HFFc6 (cell line): ENCODE measurements around the gene STK35. TPM values are rescaled to one million over a fixed set of nuclear protein-coding genes. Genes with fewer than 3 reads are reported as not detected.
A peak's percentile ranks its signal among the peaks of the same experiment; 100 is the strongest.

Source experiments
- DNase-seq: peaks from one replicate; pipeline ENCODE4 v3.0.0-alpha.2; 2018
- H3K27ac Mint-ChIP-seq: 2 replicates; pipeline ENCODE4 v1.8.0; 2020; ENCODE audit warnings: mild to moderate bottlenecking, mixed read lengths
- H3K27me3 Mint-ChIP-seq: 2 replicates; pipeline ENCODE4 v1.8.0; 2021; ENCODE audit warnings: mild to moderate bottlenecking, moderate library complexity, mixed read lengths; ENCODE audit not compliant: insufficient read depth
- H3K36me3 Mint-ChIP-seq: 2 replicates; pipeline ENCODE4 v1.8.0; 2021; ENCODE audit warnings: low read depth, mixed read lengths
- H3K4me1 Mint-ChIP-seq: 2 replicates; pipeline ENCODE4 v1.8.0; 2020; ENCODE audit warnings: low read depth, mixed read lengths
- H3K4me3 Mint-ChIP-seq: 2 replicates; pipeline ENCODE4 v1.8.0; 2020; ENCODE audit warnings: mild to moderate bottlenecking, moderate library complexity, mixed read lengths
- H3K9me3 Mint-ChIP-seq: 2 replicates; pipeline ENCODE4 v1.8.0; 2020; ENCODE audit warnings: mild to moderate bottlenecking, mixed read lengths
- CTCF ChIP-seq: fragments of 200-600 bp; sonication (generic); IDR thresholded peaks from 2 replicates; pipeline ENCODE4 v1.5.0; 2021; ENCODE audit warnings: antibody characterized with exemption, mild to moderate bottlenecking
- total RNA-seq, 6 experiments: library from RNA; stranded (reverse); fragmentation: NEBNext Ultra II Directional; extraction: Animal tissue kit (Norgen Biotek cat#: 25700); gene quantifications; 2 replicates in 1 of 6; 3 replicates in 5 of 6; pipeline ENCODE4 v1.2.3, GENCODE V29; 2021

The STK35 gene
- total RNA-seq, 6 experiments from 2014 or later, result 14.0 to 16.7 (median 15.1) TPM

GRCh38 chr20:2108498-2108897, 6.9 kb downstream of the STK35 start:
- H3K27ac Mint-ChIP-seq, result peak overlapping the region; percentile 65; the same call in 1 of the 2 replicates
- no peak for DNase-seq
- TF ChIP-seq CTCF, result no peak
- H3K4me3 Mint-ChIP-seq, result no peak overlapping the region
- H3K4me1 Mint-ChIP-seq, result peaks cover 62% of the 10 kb centered on the region
- no peaks in the 10 kb centered on the region; the same call in 1 of the 2 replicates for H3K27me3 Mint-ChIP-seq
- H3K9me3 Mint-ChIP-seq, result no peaks in the 10 kb centered on the region
- peaks cover 18% of the 10 kb centered on the region for H3K36me3 Mint-ChIP-seq

DNA sequence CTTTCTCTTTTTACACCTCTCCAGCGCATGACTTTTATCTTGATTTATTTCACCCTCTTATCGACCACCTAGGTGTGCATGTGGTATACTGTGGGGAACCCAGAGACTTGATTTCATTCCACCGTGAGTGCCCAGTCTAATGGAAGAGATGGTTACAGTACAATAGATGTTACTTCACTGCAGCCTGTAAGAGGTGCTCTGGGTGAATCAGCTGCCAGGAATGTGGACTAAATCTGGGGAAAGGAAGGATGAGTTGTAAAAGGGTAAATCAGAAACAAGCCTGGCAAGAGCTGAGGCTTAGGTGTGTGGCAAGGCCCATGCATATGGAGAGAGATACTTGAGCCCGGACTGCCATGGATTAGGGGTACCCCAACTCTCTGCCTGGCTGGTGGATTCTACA, 7.4 kb downstream of the STK35 start:
- Mint-ChIP-seq H3K4me3 (peak overlapping the region; percentile 14), H3K27ac (peak overlapping the region; percentile 65), H3K4me1 (peaks cover 59% of the 10 kb centered on the region), H3K27me3 (no peaks in the 10 kb centered on the region; the same call in 1 of the 2 replicates), H3K36me3 (peaks cover 18% of the 10 kb centered on the region), H3K9me3 (no peaks in the 10 kb centered on the region)
- no peak for TF ChIP-seq CTCF
- DNase-seq, result peak; percentile 66

- Mint-ChIP-seq H3K9me3 (no peaks in the 10 kb centered on the region), H3K27ac (peak overlapping the region; percentile 65), H3K36me3 (peaks cover 18% of the 10 kb centered on the region), H3K27me3 (no peaks in the 10 kb centered on the region; the same call in 1 of the 2 replicates), H3K4me3 (peak overlapping the region; percentile 14; the same call in 1 of the 2 replicates), H3K4me1 (peaks cover 59% of the 10 kb centered on the region)
- DNase-seq, result no peak
- TF ChIP-seq CTCF, result no peak
Measured at GRCh38 chr20:2109425-2110210, 8.0 kb downstream of the STK35 start.

- no peak for DNase-seq
- Mint-ChIP-seq H3K27me3 (no peaks in the 10 kb centered on the region), H3K4me3 (no peak overlapping the region), H3K9me3 (no peaks in the 10 kb centered on the region), H3K27ac (no peak overlapping the region), H3K4me1 (peaks cover 52% of the 10 kb centered on the region), H3K36me3 (peaks cover 18% of the 10 kb centered on the region)
- no peak for TF ChIP-seq CTCF
Measured at GRCh38 chr20:2112910-2113309, 11.3 kb downstream of the STK35 start.

DNA sequence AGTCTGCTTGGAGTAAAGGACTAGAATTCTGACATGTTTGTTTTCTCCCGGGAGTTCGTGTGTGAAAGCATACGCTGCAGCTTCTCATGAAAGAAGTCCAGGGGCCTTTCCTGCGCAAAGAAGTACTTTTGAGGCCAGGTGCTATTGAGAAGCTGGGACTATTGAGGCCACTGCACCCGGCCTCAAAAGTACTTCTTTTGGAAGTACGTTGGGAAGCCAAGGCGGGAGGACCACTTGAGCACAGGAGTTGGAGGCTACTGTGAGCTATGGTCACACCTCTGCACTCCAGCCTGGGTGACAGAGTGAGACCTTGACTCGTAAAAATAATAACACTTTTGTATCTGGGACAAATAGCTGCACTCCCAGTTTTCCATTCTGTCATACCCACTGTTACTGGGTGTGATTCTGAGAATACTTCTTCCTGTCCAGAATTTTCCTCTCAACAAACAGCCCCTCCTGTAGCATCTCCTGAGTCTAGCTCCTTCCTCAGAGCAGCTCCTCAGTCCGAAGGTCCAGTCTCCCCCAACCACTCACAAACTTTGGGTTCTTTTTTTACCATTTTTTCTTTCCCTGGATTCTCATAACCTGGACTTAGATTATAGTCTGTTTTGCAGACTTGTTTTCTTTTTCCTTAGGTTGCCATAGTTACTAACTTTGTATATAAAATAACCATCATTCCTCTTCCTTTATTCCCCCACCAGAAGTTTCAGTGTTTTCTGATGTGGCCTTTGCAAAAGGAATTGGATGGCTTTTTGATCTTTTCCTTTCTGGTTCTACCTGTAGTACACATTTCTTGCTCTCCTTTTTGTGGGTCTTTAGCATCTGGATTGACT, 12.7 kb downstream of the STK35 start:
- no peak for DNase-seq
- H3K4me1 Mint-ChIP-seq, result peaks cover 49% of the 10 kb centered on the region
- H3K27ac Mint-ChIP-seq, result peak overlapping the region; percentile 82

More for the DNA sequence above, 12.7 kb downstream of the STK35 start:
- peaks cover 28% of the 10 kb centered on the region for H3K36me3 Mint-ChIP-seq
- no peak overlapping the region for H3K4me3 Mint-ChIP-seq
- no peak for TF ChIP-seq CTCF
- H3K9me3 Mint-ChIP-seq, result no peaks in the 10 kb centered on the region
- no peaks in the 10 kb centered on the region for H3K27me3 Mint-ChIP-seq
